DMS 273 treated with DMSO at 0.1 percent for 48 hours (cell line): ENCODE results near the gene BNIP2.

Source experiments
- DNase-seq: peaks from one replicate; lab custom pipeline; 2025; lab: John Stamatoyannopoulos, UW

The BNIP2 gene

DNA sequence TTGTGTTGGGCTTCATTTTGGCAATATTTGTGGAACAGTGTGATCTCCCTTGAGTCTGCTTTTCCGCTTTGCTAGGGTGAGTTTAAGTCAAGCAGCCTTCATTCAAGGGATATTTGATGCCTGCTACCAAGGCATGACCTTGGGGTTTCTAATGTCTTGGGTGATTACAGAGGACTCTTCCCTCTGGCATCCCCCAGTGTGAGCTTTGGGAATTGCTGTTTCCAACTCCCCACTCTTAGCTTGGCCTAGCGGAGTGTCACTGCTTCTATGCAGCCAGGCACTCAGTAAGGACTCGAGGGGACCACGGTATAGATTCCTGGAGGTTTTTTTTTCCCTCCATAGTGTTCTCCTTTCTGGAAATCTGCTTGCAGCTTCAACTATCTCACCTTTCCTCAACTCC, 56.4 kb downstream of the BNIP2 start:
- no peak for DNase-seq

DNA sequence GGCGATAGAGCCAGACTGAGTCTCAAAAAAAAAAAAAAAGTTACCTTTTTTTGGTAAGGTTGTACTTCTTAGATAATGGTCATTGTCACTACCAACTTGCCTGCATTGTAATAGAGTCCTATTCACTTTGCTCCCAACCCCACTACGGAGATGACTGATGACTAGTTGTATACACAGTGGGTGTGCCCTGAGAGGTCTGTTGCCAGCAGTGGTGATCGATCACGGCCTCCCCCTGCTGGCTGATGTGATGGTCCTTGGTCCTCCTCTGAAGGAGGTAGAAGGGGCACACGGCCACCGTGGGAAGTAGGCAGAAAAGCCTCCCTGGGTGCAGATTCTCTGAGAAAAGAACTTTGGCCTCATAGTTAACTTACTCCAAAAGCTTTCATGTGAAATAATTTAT, 66.8 kb downstream of the BNIP2 start:
- no peak for DNase-seq

DNA sequence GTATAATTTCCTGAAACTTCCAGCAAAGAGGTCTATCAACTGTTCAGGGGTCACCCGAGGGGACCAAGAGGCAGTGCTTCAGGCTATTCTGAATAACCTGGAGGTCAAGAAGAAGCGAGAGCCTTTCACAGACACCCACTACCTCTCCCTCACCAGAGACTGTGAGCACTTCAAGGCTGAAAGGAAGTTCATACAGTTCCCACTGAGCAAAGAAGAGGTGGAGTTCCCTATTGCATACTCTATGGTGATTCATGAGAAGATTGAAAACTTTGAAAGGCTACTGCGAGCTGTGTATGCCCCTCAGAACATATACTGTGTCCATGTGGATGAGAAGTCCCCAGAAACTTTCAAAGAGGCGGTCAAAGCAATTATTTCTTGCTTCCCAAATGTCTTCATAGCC, 70.7 kb downstream of the BNIP2 start:
- DNase-seq = no peak

DNA sequence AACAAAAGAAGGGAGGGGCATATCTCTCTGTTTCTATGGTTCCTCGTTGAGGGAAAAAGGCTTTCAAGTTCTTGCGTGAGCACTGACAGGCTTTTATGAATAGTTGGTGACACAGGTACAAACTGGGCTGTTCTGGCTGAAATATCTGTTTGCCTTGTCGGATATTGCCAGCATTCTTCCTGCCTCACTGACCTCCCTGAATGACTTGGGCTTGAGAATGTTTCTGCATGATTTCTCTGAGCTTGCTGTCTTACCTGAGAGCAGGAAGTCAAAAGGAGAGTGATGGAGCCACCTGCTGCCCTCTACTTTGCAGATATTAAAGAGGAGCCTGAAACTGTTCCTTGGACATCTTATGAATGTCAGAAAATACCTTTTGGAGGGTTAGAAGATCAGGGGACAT, 72.7 kb downstream of the BNIP2 start:
- no peak for DNase-seq

DNA sequence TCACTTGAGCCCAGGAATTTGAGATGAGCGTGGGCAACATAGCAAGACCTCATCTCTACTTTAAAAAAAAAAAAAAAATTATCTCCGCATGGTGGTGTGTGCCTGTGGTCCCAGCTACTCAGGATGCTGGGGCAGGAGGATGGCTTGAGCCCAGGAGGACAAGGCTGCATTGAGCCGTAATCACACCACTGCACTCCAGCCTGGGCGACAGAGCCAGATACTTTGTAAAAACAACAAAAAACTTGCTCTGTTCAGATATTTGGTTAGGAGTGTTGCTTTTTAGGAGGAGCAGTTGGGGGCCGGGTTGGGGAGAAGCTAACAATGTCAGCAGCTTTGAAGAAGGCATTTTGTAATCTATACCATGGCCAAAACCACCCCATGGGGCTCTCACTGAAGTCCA, 73.5 kb downstream of the BNIP2 start:
- no peak for DNase-seq

DNA sequence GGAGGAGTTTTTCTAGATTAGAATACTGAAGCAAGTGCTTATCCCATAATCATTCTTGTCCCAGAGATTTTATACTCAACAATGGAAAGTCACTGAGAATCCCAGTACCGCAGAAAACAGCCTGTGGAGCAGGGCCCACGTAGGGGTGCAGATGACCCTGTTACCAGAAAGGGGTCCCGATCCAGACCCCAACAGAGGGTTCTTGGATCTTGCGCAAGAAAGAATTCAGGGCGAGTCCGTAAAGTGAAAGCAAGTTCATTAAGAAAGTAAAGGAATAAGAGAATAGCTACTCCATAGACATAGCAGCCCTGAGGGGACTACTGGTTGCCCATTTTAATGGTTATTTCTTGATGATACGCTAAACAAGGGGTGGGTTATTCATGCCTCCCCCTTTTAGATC, 75.0 kb downstream of the BNIP2 start:
- no peak for DNase-seq

DNA sequence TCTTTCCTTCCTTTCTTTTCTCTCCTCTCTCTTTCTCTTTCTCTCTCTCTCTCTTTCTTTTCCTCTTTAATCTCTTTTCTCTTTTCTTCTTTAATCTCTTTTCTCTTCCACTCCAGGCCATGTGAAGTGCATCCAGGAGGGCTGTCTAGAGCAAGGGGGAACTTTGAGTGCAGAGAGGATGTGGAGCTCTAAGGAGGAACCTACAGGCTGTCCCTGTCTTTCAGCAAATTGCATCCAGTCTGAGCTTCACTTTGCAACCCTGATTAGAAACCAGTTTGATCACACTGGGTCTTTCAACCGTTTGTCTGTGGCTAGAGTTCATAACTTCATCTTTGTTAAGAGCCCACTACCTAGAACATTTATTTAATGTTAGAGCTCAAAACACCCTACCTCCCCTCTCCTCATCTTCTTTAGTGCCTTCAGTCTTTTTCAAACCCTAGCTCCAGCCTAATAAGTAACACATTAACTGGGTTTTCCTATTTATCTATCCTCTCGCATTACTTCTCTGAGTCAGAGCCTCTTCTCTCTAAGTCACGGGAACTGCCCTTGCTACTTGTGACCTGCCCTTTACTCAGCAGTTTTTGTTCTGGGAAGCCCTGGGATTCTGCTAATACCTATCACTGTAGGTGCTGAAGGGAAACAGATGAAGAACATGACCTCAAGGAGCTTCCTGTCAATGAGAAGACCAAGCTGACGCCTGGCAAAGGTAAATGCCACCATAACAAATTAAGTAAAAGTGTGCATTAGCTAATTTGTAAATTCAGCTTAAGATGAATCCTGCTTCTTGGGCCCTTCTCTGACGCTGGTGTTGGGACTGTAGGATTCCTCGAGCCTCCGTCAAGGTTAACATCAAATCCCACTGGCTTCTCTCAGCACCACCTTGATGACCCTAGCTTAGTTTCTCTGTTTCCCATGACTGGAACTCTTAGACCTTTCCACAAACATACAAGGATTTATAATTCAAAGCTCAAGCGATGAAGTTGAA, 77.6 kb downstream of the BNIP2 start, which contains the start of gene GCNT3:
TSS of gene GCNT3 (plus strand) at position 508 of the 985 bp plus-strand sequence. CDS start 6,456 bp downstream, outside the sequence.
- no peak for DNase-seq

DNA sequence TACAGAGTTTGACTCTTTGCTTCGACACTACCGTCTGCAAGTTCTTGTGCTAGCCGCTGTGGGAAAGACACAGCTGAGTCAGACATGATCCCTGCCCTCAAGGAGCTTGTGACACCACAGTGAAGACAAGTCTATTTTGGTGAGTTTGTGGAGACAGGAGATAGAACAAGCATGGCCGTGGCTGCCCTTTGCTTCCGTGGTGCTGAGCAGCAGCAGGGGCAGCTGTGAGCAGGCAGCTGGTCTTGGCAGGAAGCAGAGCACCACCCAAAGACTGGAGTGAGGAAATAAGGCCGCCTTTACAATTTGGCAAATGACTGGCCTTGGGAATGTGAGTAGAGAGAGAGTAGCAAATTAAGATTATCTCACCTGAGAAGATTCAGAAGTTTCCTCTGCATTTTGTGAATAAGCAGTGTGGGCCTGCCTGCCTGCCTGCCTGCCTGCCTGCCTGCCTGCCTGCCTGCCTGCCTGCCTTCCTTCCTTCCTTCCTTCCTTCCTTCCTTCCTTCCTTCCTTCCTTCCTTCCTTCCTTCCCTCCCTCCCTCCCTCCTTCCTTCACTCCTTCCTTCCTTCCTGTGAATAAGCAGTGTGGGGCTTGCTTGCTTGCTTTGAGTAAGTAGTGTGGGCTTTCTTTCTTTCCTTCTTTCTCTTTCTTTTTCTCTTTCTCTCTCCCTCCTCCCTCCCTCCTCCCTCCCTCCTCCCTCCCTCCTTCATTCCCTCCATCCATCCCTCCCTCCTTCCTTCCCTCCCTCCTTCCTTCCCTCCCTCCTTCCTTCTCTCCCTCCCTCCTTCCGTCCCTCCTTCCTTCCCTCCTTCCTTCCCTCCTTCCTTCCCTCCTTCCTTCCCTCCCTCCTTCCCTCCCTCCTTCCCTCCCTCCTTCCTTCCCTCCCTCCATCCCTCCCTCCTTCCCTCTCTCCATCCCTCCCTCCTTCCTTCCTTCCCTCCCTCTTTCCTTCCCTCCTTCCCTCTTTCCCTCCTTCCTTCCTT, 79.1 kb downstream of the BNIP2 start:
- DNase-seq = no peak
